ENCODE measurements around the gene ZSCAN31.

DNA sequence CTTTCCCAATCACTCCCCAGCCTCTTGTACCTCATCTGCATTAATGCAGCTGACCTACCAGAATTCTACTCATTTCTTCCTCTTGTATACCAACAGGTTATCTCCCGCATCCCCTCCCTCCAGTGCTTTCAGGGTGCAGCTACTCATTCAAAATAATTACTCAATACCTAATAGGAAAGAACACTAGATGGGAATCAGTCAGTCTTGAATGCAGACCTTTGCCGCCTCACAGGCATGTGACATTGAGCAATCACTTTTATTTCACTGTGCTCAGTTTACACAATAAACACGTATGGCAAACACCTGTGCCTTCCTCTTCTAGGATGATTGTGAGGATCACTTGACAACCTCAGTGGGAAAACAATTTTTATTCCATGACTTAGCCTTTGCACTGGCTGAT is 13.3 kb downstream of the ZSCAN31 start:
- TF ChIP-seq SIN3A (IDR thresholded peaks at IDR 0.05; ENCODE audit: borderline replicate concordance, insufficient read depth, low read length) = no peak
- TF ChIP-seq, protein P1, sequence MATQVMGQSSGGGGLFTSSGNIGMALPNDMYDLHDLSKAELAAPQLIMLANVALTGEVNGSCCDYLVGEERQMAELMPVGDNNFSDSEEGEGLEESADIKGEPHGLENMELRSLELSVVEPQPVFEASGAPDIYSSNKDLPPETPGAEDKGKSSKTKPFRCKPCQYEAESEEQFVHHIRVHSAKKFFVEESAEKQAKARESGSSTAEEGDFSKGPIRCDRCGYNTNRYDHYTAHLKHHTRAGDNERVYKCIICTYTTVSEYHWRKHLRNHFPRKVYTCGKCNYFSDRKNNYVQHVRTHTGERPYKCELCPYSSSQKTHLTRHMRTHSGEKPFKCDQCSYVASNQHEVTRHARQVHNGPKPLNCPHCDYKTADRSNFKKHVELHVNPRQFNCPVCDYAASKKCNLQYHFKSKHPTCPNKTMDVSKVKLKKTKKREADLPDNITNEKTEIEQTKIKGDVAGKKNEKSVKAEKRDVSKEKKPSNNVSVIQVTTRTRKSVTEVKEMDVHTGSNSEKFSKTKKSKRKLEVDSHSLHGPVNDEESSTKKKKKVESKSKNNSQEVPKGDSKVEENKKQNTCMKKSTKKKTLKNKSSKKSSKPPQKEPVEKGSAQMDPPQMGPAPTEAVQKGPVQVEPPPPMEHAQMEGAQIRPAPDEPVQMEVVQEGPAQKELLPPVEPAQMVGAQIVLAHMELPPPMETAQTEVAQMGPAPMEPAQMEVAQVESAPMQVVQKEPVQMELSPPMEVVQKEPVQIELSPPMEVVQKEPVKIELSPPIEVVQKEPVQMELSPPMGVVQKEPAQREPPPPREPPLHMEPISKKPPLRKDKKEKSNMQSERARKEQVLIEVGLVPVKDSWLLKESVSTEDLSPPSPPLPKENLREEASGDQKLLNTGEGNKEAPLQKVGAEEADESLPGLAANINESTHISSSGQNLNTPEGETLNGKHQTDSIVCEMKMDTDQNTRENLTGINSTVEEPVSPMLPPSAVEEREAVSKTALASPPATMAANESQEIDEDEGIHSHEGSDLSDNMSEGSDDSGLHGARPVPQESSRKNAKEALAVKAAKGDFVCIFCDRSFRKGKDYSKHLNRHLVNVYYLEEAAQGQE (IDR thresholded peaks at IDR 0.05; ENCODE audit: insufficient read depth in 1 of 2, low read depth in 2 of 2, low read length in 2 of 2) = no peak
- no peak for TF ChIP-seq POLR2AphosphoS5 (IDR thresholded peaks at IDR 0.05; ENCODE audit: low read depth, low read length)
- no peak for TF ChIP-seq TAF1 (IDR thresholded peaks at IDR 0.05; ENCODE audit: borderline replicate concordance, insufficient read depth, low read length)
- TF ChIP-seq FOXP2 (optimal IDR thresholded peaks at IDR 0.05; ENCODE audit: borderline replicate concordance, extremely low read depth, extremely low read length, insufficient read depth) = no peak

All from PFSK-1 (cell line).